ENCODE results near the gene KCNAB1. TPM values are rescaled to one million over a fixed set of nuclear protein-coding genes. Genes with fewer than 3 reads are reported as not detected.

KCNAB1 gene
- polyA plus RNA-seq, 1 donor (not counting 4 experiments of a cell fraction or from before 2014, with no cell fraction given): 0.03 TPM

DNA sequence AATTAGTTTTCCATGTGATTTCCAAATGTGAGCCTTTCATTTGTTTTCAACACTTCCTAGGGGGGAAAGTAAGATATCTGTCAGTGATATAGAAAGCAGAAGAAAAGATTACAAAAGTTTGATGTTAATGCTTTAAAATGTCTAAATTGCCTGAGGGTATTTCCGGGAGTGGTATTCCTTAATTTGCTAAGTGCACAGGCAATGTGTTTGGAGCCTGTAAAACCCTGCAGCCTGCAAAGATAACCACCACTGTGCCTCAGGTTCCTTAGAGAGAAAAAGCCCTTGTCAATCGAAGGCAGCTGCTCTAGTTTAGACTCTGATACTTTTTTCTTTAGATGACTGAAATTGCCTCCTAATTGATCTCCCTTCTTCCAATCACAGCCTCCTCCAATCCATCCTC lies 279.7 kb downstream of the KCNAB1 start:
- Histone ChIP-seq H3K27ac (ENCODE audit: control insufficient read depth, insufficient read depth, low read length) (no peak overlapping the region), H3K9me1 (ENCODE audit: control insufficient read depth, extremely low read depth, insufficient read depth, low read length) (no peaks in the 10 kb centered on the region), H3K9me3 (ENCODE audit: control insufficient read depth, low read depth, low read length) (no peaks in the 10 kb centered on the region), H3K79me2 (ENCODE audit: control insufficient read depth, insufficient read depth, low read length) (no peaks in the 10 kb centered on the region), H3K4me1 (ENCODE audit: control insufficient read depth, extremely low read depth, insufficient read depth, low read length) (no peaks in the 10 kb centered on the region), H3K27me3 (ENCODE audit: control insufficient read depth, extremely low read depth, insufficient read depth, low read length) (no peaks in the 10 kb centered on the region), H3K4me2 (ENCODE audit: control insufficient read depth, extremely low read depth, insufficient read depth, low read depth, low read length) (no peak overlapping the region), H3K9ac (ENCODE audit: control insufficient read depth, extremely low read depth, insufficient read depth, low read length) (no peak overlapping the region), H4K20me1 (ENCODE audit: control insufficient read depth, extremely low read depth, insufficient read depth, low read length) (no peaks in the 10 kb centered on the region), H3K4me3 (ENCODE audit: control insufficient read depth in 2 of 3, extremely low read depth in 1 of 3, insufficient read depth in 2 of 3, low read depth in 1 of 3, low read length in 3 of 3) (no peak overlapping the region), H2AFZ (ENCODE audit: control insufficient read depth, low read length) (no peak overlapping the region), H3K36me3 (ENCODE audit: control insufficient read depth in 2 of 2, extremely low read depth in 1 of 2, insufficient read depth in 2 of 2, low read length in 2 of 2) (no peaks in the 10 kb centered on the region)
- dilution Hi-C loops (cut with MboI; ENCODE audit: extremely low pct_ligation_motif_present, low sequenced_read_pairs): no loop called here
- TF ChIP-seq, protein P1, sequence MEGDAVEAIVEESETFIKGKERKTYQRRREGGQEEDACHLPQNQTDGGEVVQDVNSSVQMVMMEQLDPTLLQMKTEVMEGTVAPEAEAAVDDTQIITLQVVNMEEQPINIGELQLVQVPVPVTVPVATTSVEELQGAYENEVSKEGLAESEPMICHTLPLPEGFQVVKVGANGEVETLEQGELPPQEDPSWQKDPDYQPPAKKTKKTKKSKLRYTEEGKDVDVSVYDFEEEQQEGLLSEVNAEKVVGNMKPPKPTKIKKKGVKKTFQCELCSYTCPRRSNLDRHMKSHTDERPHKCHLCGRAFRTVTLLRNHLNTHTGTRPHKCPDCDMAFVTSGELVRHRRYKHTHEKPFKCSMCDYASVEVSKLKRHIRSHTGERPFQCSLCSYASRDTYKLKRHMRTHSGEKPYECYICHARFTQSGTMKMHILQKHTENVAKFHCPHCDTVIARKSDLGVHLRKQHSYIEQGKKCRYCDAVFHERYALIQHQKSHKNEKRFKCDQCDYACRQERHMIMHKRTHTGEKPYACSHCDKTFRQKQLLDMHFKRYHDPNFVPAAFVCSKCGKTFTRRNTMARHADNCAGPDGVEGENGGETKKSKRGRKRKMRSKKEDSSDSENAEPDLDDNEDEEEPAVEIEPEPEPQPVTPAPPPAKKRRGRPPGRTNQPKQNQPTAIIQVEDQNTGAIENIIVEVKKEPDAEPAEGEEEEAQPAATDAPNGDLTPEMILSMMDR (optimal IDR thresholded peaks at IDR 0.05 in 1 of 3, IDR thresholded peaks at IDR 0.05 in 1 of 3, conservative IDR thresholded peaks at IDR 0.05 in 1 of 3; ENCODE audit: extremely low read depth in 1 of 3, insufficient read depth in 2 of 3, low read length in 3 of 3): no peak
- no peak for TF ChIP-seq EZH2 (IDR thresholded peaks at IDR 0.05; ENCODE audit: low read length)
- FAIRE-seq (no peak), DNase-seq (ENCODE audit: low read depth, low spot score) (no peak)

DNA sequence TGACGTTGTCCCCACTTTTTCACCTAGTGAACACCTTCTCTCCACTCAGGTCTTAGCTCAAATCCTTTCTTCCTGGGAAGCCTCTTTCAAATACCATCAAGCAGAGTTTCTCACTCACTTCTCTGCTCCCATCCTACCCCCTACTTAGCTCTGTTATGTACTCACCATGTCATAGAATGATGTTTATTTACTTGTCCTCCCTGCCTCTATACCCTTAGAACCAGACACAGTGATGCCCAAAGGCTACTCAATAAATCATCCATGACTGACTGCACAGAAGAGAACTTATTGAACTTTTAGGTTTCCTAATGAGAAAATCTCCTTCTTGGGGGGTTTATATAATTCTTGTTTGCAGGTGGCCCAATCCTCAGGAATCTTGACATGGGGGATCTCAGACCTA lies 280.4 kb downstream of the KCNAB1 start:
- H3K4me3 ChIP-seq (ENCODE audit: control insufficient read depth in 2 of 3, extremely low read depth in 1 of 3, insufficient read depth in 2 of 3, low read depth in 1 of 3, low read length in 3 of 3): no peak overlapping the region
- H3K4me1 ChIP-seq (ENCODE audit: control insufficient read depth, extremely low read depth, insufficient read depth, low read length): no peaks in the 10 kb centered on the region
- no peak overlapping the region for H3K27ac ChIP-seq (ENCODE audit: control insufficient read depth, insufficient read depth, low read length)
- no peaks in the 10 kb centered on the region for H3K9me3 ChIP-seq (ENCODE audit: control insufficient read depth, low read depth, low read length)
- H3K9me1 ChIP-seq (ENCODE audit: control insufficient read depth, extremely low read depth, insufficient read depth, low read length): no peaks in the 10 kb centered on the region
- no peak overlapping the region for H3K9ac ChIP-seq (ENCODE audit: control insufficient read depth, extremely low read depth, insufficient read depth, low read length)
- no peaks in the 10 kb centered on the region for H3K79me2 ChIP-seq (ENCODE audit: control insufficient read depth, insufficient read depth, low read length)
- no peak overlapping the region for H2AFZ ChIP-seq (ENCODE audit: control insufficient read depth, low read length)
- dilution Hi-C loops (cut with MboI; ENCODE audit: extremely low pct_ligation_motif_present, low sequenced_read_pairs): no loop called here
- H4K20me1 ChIP-seq (ENCODE audit: control insufficient read depth, extremely low read depth, insufficient read depth, low read length): no peaks in the 10 kb centered on the region
- TF ChIP-seq, protein P1 (optimal IDR thresholded peaks at IDR 0.05 in 1 of 3, IDR thresholded peaks at IDR 0.05 in 1 of 3, conservative IDR thresholded peaks at IDR 0.05 in 1 of 3; ENCODE audit: extremely low read depth in 1 of 3, insufficient read depth in 2 of 3, low read length in 3 of 3): no peak
- TF ChIP-seq EZH2 (IDR thresholded peaks at IDR 0.05; ENCODE audit: low read length): no peak
- no peaks in the 10 kb centered on the region for H3K27me3 ChIP-seq (ENCODE audit: control insufficient read depth, extremely low read depth, insufficient read depth, low read length)
- no peak for FAIRE-seq
- H3K36me3 ChIP-seq (ENCODE audit: control insufficient read depth in 2 of 2, extremely low read depth in 1 of 2, insufficient read depth in 2 of 2, low read length in 2 of 2): no peaks in the 10 kb centered on the region
- no peak for DNase-seq (ENCODE audit: low read depth, low spot score)
- no peak overlapping the region for H3K4me2 ChIP-seq (ENCODE audit: control insufficient read depth, extremely low read depth, insufficient read depth, low read depth, low read length)

All from keratinocyte (primary cell).